ENCODE measurements around the gene RASA3. TPM values are rescaled to one million over a fixed set of nuclear protein-coding genes. Genes with fewer than 3 reads are reported as not detected.

Gene RASA3
- total RNA-seq, 3 donors from 2014 or later (not counting 1 experiment from before 2014, with no cell fraction given): 252 to 277 (median 274) TPM

DNA sequence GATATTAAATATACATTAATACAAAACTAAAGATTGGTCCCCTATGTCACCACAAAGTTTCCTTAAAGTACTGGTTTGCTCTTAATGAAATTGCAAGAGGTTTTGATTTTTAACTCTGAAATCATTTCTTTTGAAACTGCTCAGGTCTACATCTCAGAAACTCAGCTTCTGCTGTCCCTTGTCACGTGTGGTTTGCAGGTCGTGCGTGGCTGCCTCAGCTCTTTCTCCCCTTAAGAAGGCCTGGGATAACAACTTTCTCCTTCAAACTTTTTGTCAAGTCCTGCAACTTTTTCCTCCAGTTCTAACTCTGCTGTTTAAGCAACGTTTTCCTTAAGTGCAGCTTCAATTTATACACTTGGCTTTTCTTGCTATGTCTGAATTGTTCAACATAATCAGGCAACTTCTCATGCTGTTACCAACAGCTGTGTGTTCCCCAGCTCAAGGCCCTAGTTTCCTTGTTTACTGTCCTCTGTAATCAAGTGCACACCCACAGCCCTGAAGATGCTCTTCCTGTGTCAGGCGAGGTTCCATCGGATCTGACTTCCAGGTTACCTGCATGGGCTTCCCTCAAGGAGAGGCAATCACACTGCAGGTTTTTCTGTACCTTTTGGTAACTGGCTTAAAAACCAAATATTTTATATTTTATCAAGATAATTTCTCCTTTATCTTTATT, 172.0 kb downstream of the RASA3 start:
- H3K36me3 ChIP-seq (ENCODE audit: control insufficient read depth, insufficient read depth, low read length): peaks cover 4% of the 10 kb centered on the region
- intact Hi-C loops (cut with micrococcal nuclease): no loop called here
- 91% methylated on average over 6 of the region's 6 CpGs for WGBS (ENCODE audit: insufficient coverage)
- peaks cover 8% of the 10 kb centered on the region for H3K36me3 Mint-ChIP-seq
- no peaks in the 10 kb centered on the region for H3K27me3 ChIP-seq (ENCODE audit: control insufficient read depth, insufficient read depth, low read length)
- no peaks in the 10 kb centered on the region for H3K9me3 ChIP-seq (ENCODE audit: control insufficient read depth, insufficient read depth, low read length)
- peaks cover 0 to 36% of the 10 kb centered on the region in 2 donors for H3K4me1 Mint-ChIP-seq
- H3K27ac Mint-ChIP-seq: peak overlapping the region in 1 of 2 donors; percentile 42
- ATAC-seq (no peak), DNase-seq (no peak)
- TF ChIP-seq, protein P1, sequence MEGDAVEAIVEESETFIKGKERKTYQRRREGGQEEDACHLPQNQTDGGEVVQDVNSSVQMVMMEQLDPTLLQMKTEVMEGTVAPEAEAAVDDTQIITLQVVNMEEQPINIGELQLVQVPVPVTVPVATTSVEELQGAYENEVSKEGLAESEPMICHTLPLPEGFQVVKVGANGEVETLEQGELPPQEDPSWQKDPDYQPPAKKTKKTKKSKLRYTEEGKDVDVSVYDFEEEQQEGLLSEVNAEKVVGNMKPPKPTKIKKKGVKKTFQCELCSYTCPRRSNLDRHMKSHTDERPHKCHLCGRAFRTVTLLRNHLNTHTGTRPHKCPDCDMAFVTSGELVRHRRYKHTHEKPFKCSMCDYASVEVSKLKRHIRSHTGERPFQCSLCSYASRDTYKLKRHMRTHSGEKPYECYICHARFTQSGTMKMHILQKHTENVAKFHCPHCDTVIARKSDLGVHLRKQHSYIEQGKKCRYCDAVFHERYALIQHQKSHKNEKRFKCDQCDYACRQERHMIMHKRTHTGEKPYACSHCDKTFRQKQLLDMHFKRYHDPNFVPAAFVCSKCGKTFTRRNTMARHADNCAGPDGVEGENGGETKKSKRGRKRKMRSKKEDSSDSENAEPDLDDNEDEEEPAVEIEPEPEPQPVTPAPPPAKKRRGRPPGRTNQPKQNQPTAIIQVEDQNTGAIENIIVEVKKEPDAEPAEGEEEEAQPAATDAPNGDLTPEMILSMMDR (IDR thresholded peaks at IDR 0.05): no peak
- no peak overlapping the region for H3K27ac ChIP-seq (ENCODE audit: low read length)
- H3K4me3 Mint-ChIP-seq: no peak overlapping the region
- no peaks in the 10 kb centered on the region for H3K9me3 Mint-ChIP-seq
- no peaks in the 10 kb centered on the region for H3K4me1 ChIP-seq (ENCODE audit: control insufficient read depth, insufficient read depth, low read length)
- no peaks in the 10 kb centered on the region for H3K27me3 Mint-ChIP-seq (ENCODE audit: low read depth in 2 of 2)
- no peak overlapping the region for H3K4me3 ChIP-seq (ENCODE audit: low read length)

DNA sequence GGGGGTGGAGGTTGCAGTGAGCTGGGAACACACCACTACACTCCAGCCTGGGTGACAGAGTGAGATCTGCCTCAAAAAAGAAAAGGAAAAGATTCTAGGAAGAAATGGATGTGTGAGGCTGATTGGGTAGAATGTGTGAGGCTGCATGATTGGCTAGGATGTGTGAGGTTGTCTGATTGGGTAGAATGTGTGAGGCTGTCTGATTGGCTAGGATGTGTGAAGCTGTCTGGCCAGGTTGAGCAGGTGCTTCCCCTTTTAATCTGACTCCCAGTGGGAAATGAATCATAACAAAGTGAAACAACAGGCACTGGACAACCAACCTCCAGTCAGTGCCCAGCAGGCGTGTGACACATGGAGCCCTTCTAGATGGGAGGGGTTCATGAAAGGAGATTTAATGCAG, 173.2 kb downstream of the RASA3 start:
- intact Hi-C loops (cut with micrococcal nuclease): no loop called here
- DNase-seq: no peak
- ATAC-seq: peak in 1 of 3 donors; percentile 34
- Mint-ChIP-seq H3K4me1 (peaks cover 0 to 43% of the 10 kb centered on the region in 2 donors), H3K27me3 (ENCODE audit: low read depth in 2 of 2) (no peaks in the 10 kb centered on the region), H3K4me3 (no peak overlapping the region), H3K36me3 (peaks cover 8% of the 10 kb centered on the region), H3K27ac (peak overlapping the region; percentile 19 to 71), H3K9me3 (no peaks in the 10 kb centered on the region)
- Histone ChIP-seq H3K27me3 (ENCODE audit: control insufficient read depth, insufficient read depth, low read length) (no peaks in the 10 kb centered on the region), H3K36me3 (ENCODE audit: control insufficient read depth, insufficient read depth, low read length) (peaks cover 11% of the 10 kb centered on the region), H3K4me3 (ENCODE audit: low read length) (no peak overlapping the region), H3K27ac (ENCODE audit: low read length) (no peak overlapping the region), H3K4me1 (ENCODE audit: control insufficient read depth, insufficient read depth, low read length) (no peaks in the 10 kb centered on the region), H3K9me3 (ENCODE audit: control insufficient read depth, insufficient read depth, low read length) (no peaks in the 10 kb centered on the region)
- TF ChIP-seq, protein P1 (IDR thresholded peaks at IDR 0.05): no peak
- WGBS (ENCODE audit: insufficient coverage): 100% methylated on average over 1 of the region's 1 CpG

DNA sequence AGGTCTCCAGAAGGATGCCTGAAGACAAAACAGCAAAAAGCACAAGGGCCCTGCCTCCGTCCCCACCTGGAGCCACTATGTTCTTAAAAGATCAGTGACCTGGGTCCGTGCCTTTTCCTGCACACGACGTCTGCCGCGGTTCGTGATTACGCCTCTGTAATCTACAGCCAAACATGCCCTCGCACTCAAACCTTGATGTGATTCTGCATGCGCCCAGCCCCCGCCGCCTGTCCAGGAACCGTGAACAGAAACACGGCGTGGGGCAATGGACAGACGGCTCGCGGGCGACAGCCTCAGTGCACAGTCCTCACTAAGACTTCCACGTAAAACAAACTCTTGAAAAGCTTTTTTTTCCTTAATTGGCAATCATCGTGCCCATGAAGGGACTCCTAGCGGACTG, 174.1 kb downstream of the RASA3 start:
- H3K36me3 ChIP-seq (ENCODE audit: control insufficient read depth, insufficient read depth, low read length): peaks cover 17% of the 10 kb centered on the region
- no peak overlapping the region for H3K27ac ChIP-seq (ENCODE audit: low read length)
- Mint-ChIP-seq H3K27me3 (ENCODE audit: low read depth in 2 of 2) (no peaks in the 10 kb centered on the region), H3K4me1 (peaks cover 0 to 43% of the 10 kb centered on the region in 2 donors), H3K27ac (peak overlapping the region; percentile 19 to 28), H3K9me3 (no peaks in the 10 kb centered on the region), H3K36me3 (peaks cover 8% of the 10 kb centered on the region), H3K4me3 (no peak overlapping the region)
- no peak for ATAC-seq
- no peaks in the 10 kb centered on the region for H3K4me1 ChIP-seq (ENCODE audit: control insufficient read depth, insufficient read depth, low read length)
- H3K27me3 ChIP-seq (ENCODE audit: control insufficient read depth, insufficient read depth, low read length): no peaks in the 10 kb centered on the region
- no peak overlapping the region for H3K4me3 ChIP-seq (ENCODE audit: low read length)
- DNase-seq: no peak
- WGBS (ENCODE audit: insufficient coverage): 95% methylated on average over 22 of the region's 22 CpGs
- TF ChIP-seq, protein P1 (IDR thresholded peaks at IDR 0.05): no peak
- intact Hi-C loops (cut with micrococcal nuclease): no loop called here
- no peaks in the 10 kb centered on the region for H3K9me3 ChIP-seq (ENCODE audit: control insufficient read depth, insufficient read depth, low read length)

DNA sequence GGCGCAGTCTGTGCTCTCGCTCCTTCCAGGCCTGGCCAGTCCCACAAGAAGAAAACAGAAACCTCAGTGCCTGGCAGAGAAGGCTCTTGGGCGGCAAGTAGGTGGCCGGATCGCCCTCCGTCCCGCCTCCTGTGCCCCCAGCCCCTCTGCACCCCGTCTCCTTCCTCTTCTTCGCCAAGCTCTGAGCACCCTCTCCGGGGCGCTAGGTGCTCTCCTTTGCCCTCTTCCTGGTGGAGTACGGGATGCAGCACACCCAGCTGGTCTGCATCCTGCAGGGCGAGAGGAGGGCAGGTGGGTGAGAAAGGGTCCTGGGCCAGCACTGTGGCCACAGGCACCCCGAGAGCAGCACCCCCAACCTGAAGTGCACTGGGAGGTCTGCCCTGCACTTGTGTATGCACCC, 175.9 kb downstream of the RASA3 start:
- H3K4me3 ChIP-seq (ENCODE audit: low read length): no peak overlapping the region
- intact Hi-C loops (cut with micrococcal nuclease): no loop called here
- 92% methylated on average over 14 of the region's 14 CpGs for WGBS (ENCODE audit: insufficient coverage)
- peaks cover 2% of the 10 kb centered on the region for H3K4me1 ChIP-seq (ENCODE audit: control insufficient read depth, insufficient read depth, low read length)
- DNase-seq (no peak), ATAC-seq (peak in 1 of 3 donors; percentile 25)
- H3K36me3 ChIP-seq (ENCODE audit: control insufficient read depth, insufficient read depth, low read length): peaks cover 17% of the 10 kb centered on the region
- Mint-ChIP-seq H3K4me3 (no peak overlapping the region), H3K4me1 (peaks cover 0 to 40% of the 10 kb centered on the region in 2 donors), H3K27me3 (ENCODE audit: low read depth in 2 of 2) (no peaks in the 10 kb centered on the region), H3K9me3 (no peaks in the 10 kb centered on the region), H3K36me3 (peaks cover 8% of the 10 kb centered on the region), H3K27ac (no peak overlapping the region)
- no peaks in the 10 kb centered on the region for H3K27me3 ChIP-seq (ENCODE audit: control insufficient read depth, insufficient read depth, low read length)
- no peaks in the 10 kb centered on the region for H3K9me3 ChIP-seq (ENCODE audit: control insufficient read depth, insufficient read depth, low read length)
- H3K27ac ChIP-seq (ENCODE audit: low read length): no peak overlapping the region
- TF ChIP-seq, protein P1 (IDR thresholded peaks at IDR 0.05): no peak

Measured in natural killer cell (primary cell).